Astrocyte of the spinal cord (primary cell): Measurements from ENCODE around the gene PRB2.
"Not testable (repeated sequence)": the region's sequence is repeated elsewhere in the genome, so short reads cannot be mapped to it uniquely, and the experiment has no call there.

ENCODE experiments used
- DNase-seq: peaks from one replicate; pipeline ENCODE4 v3.0.0; 2011; ENCODE audit warnings: low read depth, low spot score
- H3K4me3 ChIP-seq: 2 replicates; pipeline ENCODE4 v1.5.1; 2011; ENCODE audit warnings: low read depth, mild to moderate bottlenecking, low read length, moderate library complexity
- in situ Hi-C: cut with HindIII; loops from 2 replicates; pipeline ENCODE4 v1.10.0; 2017; ENCODE audit warnings: low sequenced_read_pairs
- TF ChIP-seq, protein P1 (sequence below): IDR thresholded peaks from 2 replicates; pipeline ENCODE4 v1.5.1; 2012; ENCODE audit warnings: low read depth, mild to moderate bottlenecking, low read length, inconsistent platforms

The PRB2 gene

GRCh38 chr12:11395467-11395866 lies at the start of gene PRB2:
Gene PRB2 (minus strand): TSS chr12:11395567. CDS start chr12:11395529, 38 bp downstream.
- DNase-seq, H3K4me3 ChIP-seq, in situ Hi-C loops: not testable (repeated sequence)

GRCh38 chr12:11437966-11438365 lies 42.6 kb upstream of the PRB2 start:
- in situ Hi-C loops, result no loop called here

GRCh38 chr12:11433664-11434063 lies 38.3 kb upstream of the PRB2 start:
- TF ChIP-seq, protein P1, sequence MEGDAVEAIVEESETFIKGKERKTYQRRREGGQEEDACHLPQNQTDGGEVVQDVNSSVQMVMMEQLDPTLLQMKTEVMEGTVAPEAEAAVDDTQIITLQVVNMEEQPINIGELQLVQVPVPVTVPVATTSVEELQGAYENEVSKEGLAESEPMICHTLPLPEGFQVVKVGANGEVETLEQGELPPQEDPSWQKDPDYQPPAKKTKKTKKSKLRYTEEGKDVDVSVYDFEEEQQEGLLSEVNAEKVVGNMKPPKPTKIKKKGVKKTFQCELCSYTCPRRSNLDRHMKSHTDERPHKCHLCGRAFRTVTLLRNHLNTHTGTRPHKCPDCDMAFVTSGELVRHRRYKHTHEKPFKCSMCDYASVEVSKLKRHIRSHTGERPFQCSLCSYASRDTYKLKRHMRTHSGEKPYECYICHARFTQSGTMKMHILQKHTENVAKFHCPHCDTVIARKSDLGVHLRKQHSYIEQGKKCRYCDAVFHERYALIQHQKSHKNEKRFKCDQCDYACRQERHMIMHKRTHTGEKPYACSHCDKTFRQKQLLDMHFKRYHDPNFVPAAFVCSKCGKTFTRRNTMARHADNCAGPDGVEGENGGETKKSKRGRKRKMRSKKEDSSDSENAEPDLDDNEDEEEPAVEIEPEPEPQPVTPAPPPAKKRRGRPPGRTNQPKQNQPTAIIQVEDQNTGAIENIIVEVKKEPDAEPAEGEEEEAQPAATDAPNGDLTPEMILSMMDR, result no peak
- H3K4me3 ChIP-seq, result no peak overlapping the region
- in situ Hi-C loops, result no loop called here
- no peak for DNase-seq

More at GRCh38 chr12:11437966-11438365, 42.6 kb upstream of the PRB2 start:
- no peak for DNase-seq
- TF ChIP-seq, protein P1, result no peak
- H3K4me3 ChIP-seq, result no peak overlapping the region

DNA sequence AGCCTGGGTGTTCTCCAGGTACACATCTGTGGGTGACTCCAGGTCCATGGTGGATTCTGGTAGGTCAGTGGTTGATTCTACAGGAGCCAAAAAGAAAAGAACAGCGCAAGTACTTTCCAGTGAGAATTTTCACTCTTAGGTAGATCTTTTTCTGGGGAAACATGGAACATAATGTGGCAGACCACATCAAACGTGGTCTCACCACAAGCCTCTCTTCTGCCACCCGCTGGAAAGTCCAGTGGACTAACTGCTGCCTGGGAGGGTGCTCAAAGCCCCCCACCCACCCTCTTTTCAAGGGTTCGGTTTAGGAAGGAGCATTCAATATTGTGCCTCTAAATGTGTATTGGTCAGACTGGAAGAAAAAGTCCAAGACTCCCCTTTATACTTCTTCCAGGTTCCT lies 36.1 kb upstream of the PRB2 start:
- TF ChIP-seq, protein P1, result no peak
- DNase-seq, result no peak
- in situ Hi-C loops, result no loop called here
- no peak overlapping the region for H3K4me3 ChIP-seq

- in situ Hi-C loops, result no loop called here
- TF ChIP-seq, protein P1, result no peak
- no peak overlapping the region for H3K4me3 ChIP-seq
- no peak for DNase-seq
These were observed 32.0 kb upstream of the PRB2 start for GRCh38 chr12:11427341-11427740.

DNA sequence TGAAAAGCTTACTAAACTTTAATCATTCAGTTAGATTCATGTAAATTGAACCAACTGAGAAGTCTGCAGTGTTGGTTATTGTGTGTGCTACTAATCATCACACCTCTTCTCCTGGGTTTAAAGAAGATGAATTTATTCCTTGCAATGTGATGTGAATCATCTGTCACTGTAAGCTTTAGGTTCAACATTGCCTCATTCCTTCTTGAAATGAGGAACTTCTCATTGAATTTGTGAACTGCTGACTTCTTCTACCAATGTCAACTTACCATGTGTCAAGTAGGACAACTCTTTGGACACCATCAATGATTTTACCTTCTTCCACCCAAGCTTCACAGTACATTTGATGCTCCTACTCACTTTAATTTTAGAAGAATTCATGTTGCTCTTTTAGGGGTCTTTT lies 17.4 kb upstream of the PRB2 start:
- TF ChIP-seq, protein P1, result no peak
- no peak for DNase-seq
- no peak overlapping the region for H3K4me3 ChIP-seq
- in situ Hi-C loops, result no loop called here

- TF ChIP-seq, protein P1, result no peak
- in situ Hi-C loops, result no loop called here
- DNase-seq, result no peak
- no peak overlapping the region for H3K4me3 ChIP-seq
These were observed 12.7 kb upstream of the PRB2 start for GRCh38 chr12:11408096-11408495.
